ENCODE results near the gene DIAPH2. TPM values are rescaled to one million over a fixed set of nuclear protein-coding genes. Genes with fewer than 3 reads are reported as not detected.
"Not testable (repeated sequence)": the region's sequence is repeated elsewhere in the genome, so short reads cannot be mapped to it uniquely, and the experiment has no call there.

DIAPH2 gene
- total RNA-seq, 1 donor from 2014 or later: 3.8 TPM

- H3K27me3 Mint-ChIP-seq (ENCODE audit: unreplicated experiment): no peaks in the 10 kb centered on the region
- H3K9me3 Mint-ChIP-seq (ENCODE audit: unreplicated experiment): peaks cover 1% of the 10 kb centered on the region
- no peak overlapping the region for H3K4me3 Mint-ChIP-seq (ENCODE audit: unreplicated experiment)
- H3K27ac Mint-ChIP-seq (ENCODE audit: unreplicated experiment): no peak overlapping the region
- TF ChIP-seq CTCF (IDR thresholded peaks at IDR 0.05; ENCODE audit: partially characterized antibody, unreplicated experiment): no peak
- DNase-seq: no peak
- H3K4me1 Mint-ChIP-seq (ENCODE audit: low read depth, unreplicated experiment): no peaks in the 10 kb centered on the region
- H3K36me3 Mint-ChIP-seq (ENCODE audit: unreplicated experiment): no peaks in the 10 kb centered on the region
Observed at GRCh38 chrX:96838537-96838936, 153.9 kb downstream of the DIAPH2 start.

- H3K4me1 Mint-ChIP-seq (ENCODE audit: low read depth, unreplicated experiment): no peaks in the 10 kb centered on the region
- no peak for TF ChIP-seq CTCF (IDR thresholded peaks at IDR 0.05; ENCODE audit: partially characterized antibody, unreplicated experiment)
- H3K27ac Mint-ChIP-seq (ENCODE audit: unreplicated experiment): no peak overlapping the region
- H3K4me3 Mint-ChIP-seq (ENCODE audit: unreplicated experiment): no peak overlapping the region
- H3K36me3 Mint-ChIP-seq (ENCODE audit: unreplicated experiment): no peaks in the 10 kb centered on the region
- H3K9me3 Mint-ChIP-seq (ENCODE audit: unreplicated experiment): peaks cover 1% of the 10 kb centered on the region
- DNase-seq: no peak
- H3K27me3 Mint-ChIP-seq (ENCODE audit: unreplicated experiment): no peaks in the 10 kb centered on the region
Observed at GRCh38 chrX:96841325-96841724, 156.7 kb downstream of the DIAPH2 start.

DNA sequence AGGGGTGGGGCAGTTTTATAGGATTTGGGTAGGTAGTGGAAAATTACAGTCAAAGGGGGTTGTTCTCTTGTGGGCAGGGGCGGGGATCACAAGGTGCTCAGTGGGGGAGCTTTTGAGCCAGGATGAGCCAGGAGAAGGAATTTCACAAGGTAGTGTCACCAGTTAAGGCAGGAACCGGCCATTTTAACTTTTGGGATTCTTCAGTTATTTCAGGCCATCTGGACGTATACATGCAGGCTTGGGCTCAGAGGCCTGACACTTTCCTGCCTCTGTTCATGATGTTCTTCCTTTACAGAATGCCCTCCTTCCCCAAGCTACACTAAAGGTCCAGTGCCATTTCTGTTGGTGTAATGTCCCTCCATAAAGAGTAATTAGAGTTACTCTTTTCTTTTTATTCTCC, 157.2 kb downstream of the DIAPH2 start:
- H3K9me3 Mint-ChIP-seq (ENCODE audit: unreplicated experiment); H3K27ac Mint-ChIP-seq (ENCODE audit: unreplicated experiment); H3K4me1 Mint-ChIP-seq (ENCODE audit: low read depth, unreplicated experiment); DNase-seq; H3K27me3 Mint-ChIP-seq (ENCODE audit: unreplicated experiment); H3K4me3 Mint-ChIP-seq (ENCODE audit: unreplicated experiment); H3K36me3 Mint-ChIP-seq (ENCODE audit: unreplicated experiment): not testable (repeated sequence)

DNA sequence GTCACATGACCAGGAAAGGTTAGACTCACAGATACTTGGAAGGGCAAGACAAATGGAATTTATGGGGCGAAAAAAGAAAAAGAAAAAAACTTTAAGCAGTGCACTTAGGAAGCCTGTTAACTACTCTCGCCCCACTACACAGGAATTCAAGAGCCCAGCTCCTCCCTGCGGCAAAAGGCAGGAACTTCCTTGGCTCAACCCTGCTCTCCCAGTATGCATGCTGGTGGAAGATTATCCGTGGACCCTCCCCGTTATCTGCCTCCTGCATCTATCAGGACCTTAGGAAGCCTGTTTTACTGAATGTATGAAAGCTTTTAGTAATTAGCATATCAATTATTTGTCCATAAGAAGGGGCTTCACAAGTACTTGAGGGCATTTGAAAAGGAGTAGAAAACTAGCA, 158.9 kb downstream of the DIAPH2 start:
- H3K4me1 Mint-ChIP-seq (ENCODE audit: low read depth, unreplicated experiment): no peaks in the 10 kb centered on the region
- TF ChIP-seq CTCF (IDR thresholded peaks at IDR 0.05; ENCODE audit: partially characterized antibody, unreplicated experiment): no peak
- peaks cover 1% of the 10 kb centered on the region for H3K9me3 Mint-ChIP-seq (ENCODE audit: unreplicated experiment)
- no peaks in the 10 kb centered on the region for H3K36me3 Mint-ChIP-seq (ENCODE audit: unreplicated experiment)
- no peak overlapping the region for H3K4me3 Mint-ChIP-seq (ENCODE audit: unreplicated experiment)
- no peak overlapping the region for H3K27ac Mint-ChIP-seq (ENCODE audit: unreplicated experiment)
- no peaks in the 10 kb centered on the region for H3K27me3 Mint-ChIP-seq (ENCODE audit: unreplicated experiment)
- DNase-seq: no peak

DNA sequence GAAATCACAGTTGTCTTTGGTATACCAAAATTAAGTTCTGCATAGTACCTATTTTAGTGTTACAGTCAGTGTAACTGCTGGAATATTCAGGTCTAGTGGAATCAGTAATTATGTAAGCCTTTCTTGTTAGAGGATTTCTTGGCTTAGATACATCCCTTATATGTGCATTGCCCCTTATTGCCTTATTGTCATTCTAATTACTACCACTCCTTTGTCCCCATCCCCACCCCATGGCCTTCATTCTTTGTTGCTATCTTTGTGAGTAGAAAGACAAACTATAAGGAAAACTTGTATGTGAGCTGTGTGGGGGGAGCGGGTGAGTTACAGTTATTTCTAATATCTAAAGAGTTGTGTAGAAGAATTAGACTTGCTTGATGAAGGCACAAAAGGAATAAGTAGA, 162.2 kb downstream of the DIAPH2 start:
- TF ChIP-seq CTCF (IDR thresholded peaks at IDR 0.05; ENCODE audit: partially characterized antibody, unreplicated experiment): no peak
- Mint-ChIP-seq H3K9me3 (ENCODE audit: unreplicated experiment) (no peaks in the 10 kb centered on the region), H3K27me3 (ENCODE audit: unreplicated experiment) (no peaks in the 10 kb centered on the region)

DNA sequence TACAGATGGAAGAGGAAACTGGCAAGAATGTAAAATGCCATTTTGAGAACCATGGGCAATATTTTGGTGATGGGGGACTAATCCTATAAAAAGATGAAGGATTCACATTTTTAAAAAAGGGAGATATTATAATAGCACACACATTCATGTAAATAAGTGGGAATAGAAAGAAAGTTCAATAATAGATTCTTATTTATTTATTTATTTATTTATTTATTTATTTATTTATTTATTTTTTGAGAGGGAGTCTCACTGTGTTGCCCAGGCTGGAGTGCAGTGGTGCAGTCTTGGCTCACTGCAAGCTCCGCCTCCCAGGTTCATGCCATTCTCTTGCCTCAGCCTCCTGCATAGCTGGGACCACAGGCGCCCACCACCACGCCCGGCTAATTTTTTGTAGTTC, 174.8 kb downstream of the DIAPH2 start:
- not testable (repeated sequence) for H3K27ac Mint-ChIP-seq (ENCODE audit: unreplicated experiment); H3K36me3 Mint-ChIP-seq (ENCODE audit: unreplicated experiment); DNase-seq; H3K27me3 Mint-ChIP-seq (ENCODE audit: unreplicated experiment); H3K9me3 Mint-ChIP-seq (ENCODE audit: unreplicated experiment); H3K4me1 Mint-ChIP-seq (ENCODE audit: low read depth, unreplicated experiment); H3K4me3 Mint-ChIP-seq (ENCODE audit: unreplicated experiment)

More for the DNA sequence above, 162.2 kb downstream of the DIAPH2 start:
- DNase-seq: no peak
- Mint-ChIP-seq H3K36me3 (ENCODE audit: unreplicated experiment) (no peaks in the 10 kb centered on the region), H3K4me3 (ENCODE audit: unreplicated experiment) (no peak overlapping the region), H3K27ac (ENCODE audit: unreplicated experiment) (no peak overlapping the region), H3K4me1 (ENCODE audit: low read depth, unreplicated experiment) (no peaks in the 10 kb centered on the region)

Measured in glutamatergic neuron (in vitro differentiated cells).